Measurements from ENCODE around the gene XRCC6.

The XRCC6 gene

DNA sequence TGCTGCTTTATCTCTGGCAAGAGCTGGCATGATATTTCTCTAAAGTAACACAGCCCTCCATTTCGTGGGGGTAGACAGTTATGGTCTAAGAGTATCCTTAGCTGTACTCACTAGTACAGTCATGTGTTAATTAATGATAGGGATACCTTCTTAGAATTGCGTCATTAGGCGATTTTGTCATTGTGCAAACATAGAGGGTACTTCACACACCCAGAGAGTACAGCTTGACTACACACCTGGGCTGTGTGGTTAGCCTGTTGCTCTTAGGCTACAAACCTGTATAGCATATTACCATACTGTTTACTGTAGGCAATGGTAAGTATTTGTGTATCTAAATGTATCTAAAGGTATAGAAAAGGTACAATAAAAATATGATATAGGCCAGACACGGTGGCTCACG lies 17.0 kb downstream of the XRCC6 start:
- TF ChIP-seq POLR2A (IDR thresholded peaks at IDR 0.05; ENCODE audit: low read depth, low read length): no peak
- TF ChIP-seq TAF1 (IDR thresholded peaks at IDR 0.05; ENCODE audit: borderline replicate concordance, low read depth, low read length): no peak
- TF ChIP-seq POLR2AphosphoS5 (IDR thresholded peaks at IDR 0.05; ENCODE audit: low read depth, low read length): no peak
- FAIRE-seq (no peak), DNase-seq (ENCODE audit: insufficient read length) (no peak)

DNA sequence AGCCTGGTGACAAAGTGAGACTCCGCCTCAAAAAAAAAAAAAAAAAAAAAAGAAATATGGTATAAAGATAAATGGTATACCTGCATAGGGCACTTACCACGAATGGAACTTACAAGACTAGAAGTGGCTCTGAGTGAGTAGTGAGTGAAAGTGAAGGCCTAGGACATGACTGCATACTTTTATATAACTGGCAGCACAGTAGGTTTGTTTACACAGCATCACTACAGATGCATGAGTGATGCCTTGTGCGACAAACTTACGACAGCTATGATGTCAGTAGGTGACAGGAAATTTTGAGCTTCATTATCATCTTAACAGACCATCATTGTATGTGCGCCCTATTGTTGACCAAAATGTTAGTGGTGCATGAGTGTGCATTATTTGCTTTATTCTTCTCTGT lies 17.7 kb downstream of the XRCC6 start:
- no peak for FAIRE-seq

GRCh38 chr22:41641854-41642253 lies 20.8 kb downstream of the XRCC6 start:
- no peak for DNase-seq (ENCODE audit: insufficient read length)
- no peak for FAIRE-seq
- TF ChIP-seq TAF1 (IDR thresholded peaks at IDR 0.05; ENCODE audit: borderline replicate concordance, low read depth, low read length) (no peak), POLR2A (IDR thresholded peaks at IDR 0.05; ENCODE audit: low read depth, low read length) (no peak), POLR2AphosphoS5 (IDR thresholded peaks at IDR 0.05; ENCODE audit: low read depth, low read length) (no peak)

More for the DNA sequence above, 17.7 kb downstream of the XRCC6 start:
- no peak for DNase-seq (ENCODE audit: insufficient read length)
- TF ChIP-seq POLR2AphosphoS5 (IDR thresholded peaks at IDR 0.05; ENCODE audit: low read depth, low read length) (no peak), TAF1 (IDR thresholded peaks at IDR 0.05; ENCODE audit: borderline replicate concordance, low read depth, low read length) (no peak), POLR2A (IDR thresholded peaks at IDR 0.05; ENCODE audit: low read depth, low read length) (no peak)

DNA sequence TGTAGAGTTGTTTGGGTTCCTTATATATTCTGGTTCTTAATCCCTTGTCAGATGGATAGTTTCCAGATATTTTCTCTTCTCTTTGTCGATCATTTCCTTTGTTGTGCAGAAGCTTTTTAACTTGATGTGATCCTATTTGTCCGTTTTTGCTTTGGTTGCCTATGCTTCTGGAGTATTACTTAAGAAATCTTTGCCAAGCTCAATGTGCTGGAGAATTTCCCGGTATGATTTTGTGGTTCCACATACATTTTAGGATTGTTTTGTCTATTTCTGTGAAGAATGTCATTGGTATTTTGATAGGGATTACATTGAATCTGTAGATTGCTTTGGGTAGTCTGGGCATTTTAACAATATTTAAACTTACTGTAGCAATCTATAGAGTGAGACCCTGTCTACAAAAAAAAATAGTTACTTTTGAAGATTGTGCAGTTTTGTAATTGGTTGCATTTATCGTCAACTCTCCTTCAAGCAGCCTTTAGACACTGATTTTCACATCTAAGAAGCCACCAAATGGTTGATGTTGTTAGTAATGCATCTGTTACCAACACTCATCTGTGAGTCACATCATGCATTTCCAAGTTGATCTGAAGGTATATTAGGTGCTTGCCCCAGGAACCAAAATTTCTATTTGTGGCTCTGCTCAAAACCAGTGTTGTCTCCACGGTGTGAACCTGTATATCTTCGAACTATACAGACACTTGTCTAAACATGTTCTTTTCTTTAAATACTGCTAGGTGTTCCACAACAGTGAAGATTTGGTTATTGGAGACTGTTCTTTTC lies 21.4 kb downstream of the XRCC6 start:
- no peak for TF ChIP-seq POLR2AphosphoS5 (IDR thresholded peaks at IDR 0.05; ENCODE audit: low read depth, low read length)
- TF ChIP-seq POLR2A (IDR thresholded peaks at IDR 0.05; ENCODE audit: low read depth, low read length): no peak
- TF ChIP-seq TAF1 (IDR thresholded peaks at IDR 0.05; ENCODE audit: borderline replicate concordance, low read depth, low read length): no peak
- DNase-seq (ENCODE audit: insufficient read length): no peak
- FAIRE-seq: no peak

DNA sequence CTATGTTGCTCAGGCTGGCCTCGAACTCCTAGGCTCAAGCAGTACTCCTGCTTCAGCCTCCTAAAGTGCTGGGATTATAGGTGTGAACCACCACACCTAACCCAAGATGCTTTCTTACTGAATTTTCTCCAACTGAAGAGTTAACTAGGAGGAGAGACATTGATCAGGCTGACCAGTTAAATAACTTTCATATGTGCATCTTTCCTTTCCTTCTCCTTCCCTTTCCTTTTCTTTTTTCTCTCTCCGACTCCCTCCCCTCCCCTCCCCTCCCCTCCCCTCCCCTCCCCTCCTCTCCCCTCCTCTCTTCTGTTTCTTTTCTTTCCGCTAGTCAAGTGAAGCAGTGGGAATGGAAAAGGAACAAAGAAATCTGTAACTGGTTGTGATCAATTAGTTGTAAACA lies 26.7 kb downstream of the XRCC6 start:
- DNase-seq (ENCODE audit: insufficient read length): no peak
- no peak for FAIRE-seq
- TF ChIP-seq POLR2AphosphoS5 (IDR thresholded peaks at IDR 0.05; ENCODE audit: low read depth, low read length): no peak
- no peak for TF ChIP-seq POLR2A (IDR thresholded peaks at IDR 0.05; ENCODE audit: low read depth, low read length)
- no peak for TF ChIP-seq TAF1 (IDR thresholded peaks at IDR 0.05; ENCODE audit: borderline replicate concordance, low read depth, low read length)

GRCh38 chr22:41648432-41648831 lies 27.3 kb downstream of the XRCC6 start:
- FAIRE-seq (no peak), DNase-seq (ENCODE audit: insufficient read length) (no peak)
- TF ChIP-seq POLR2AphosphoS5 (IDR thresholded peaks at IDR 0.05; ENCODE audit: low read depth, low read length) (no peak), POLR2A (IDR thresholded peaks at IDR 0.05; ENCODE audit: low read depth, low read length) (no peak), TAF1 (IDR thresholded peaks at IDR 0.05; ENCODE audit: borderline replicate concordance, low read depth, low read length) (no peak)

- no peak for TF ChIP-seq TAF1 (IDR thresholded peaks at IDR 0.05; ENCODE audit: borderline replicate concordance, low read depth, low read length)
- TF ChIP-seq POLR2AphosphoS5 (IDR thresholded peaks at IDR 0.05; ENCODE audit: low read depth, low read length): no peak
- TF ChIP-seq POLR2A (IDR thresholded peaks at IDR 0.05; ENCODE audit: low read depth, low read length): no peak
- FAIRE-seq: no peak
- DNase-seq (ENCODE audit: insufficient read length): no peak
Measured at GRCh38 chr22:41650229-41650628, 29.1 kb downstream of the XRCC6 start.

GRCh38 chr22:41650821-41651220 lies 29.7 kb downstream of the XRCC6 start:
- FAIRE-seq (no peak), DNase-seq (ENCODE audit: insufficient read length) (no peak)
- no peak for TF ChIP-seq POLR2AphosphoS5 (IDR thresholded peaks at IDR 0.05; ENCODE audit: low read depth, low read length)
- TF ChIP-seq TAF1 (IDR thresholded peaks at IDR 0.05; ENCODE audit: borderline replicate concordance, low read depth, low read length): no peak
- no peak for TF ChIP-seq POLR2A (IDR thresholded peaks at IDR 0.05; ENCODE audit: low read depth, low read length)

DNA sequence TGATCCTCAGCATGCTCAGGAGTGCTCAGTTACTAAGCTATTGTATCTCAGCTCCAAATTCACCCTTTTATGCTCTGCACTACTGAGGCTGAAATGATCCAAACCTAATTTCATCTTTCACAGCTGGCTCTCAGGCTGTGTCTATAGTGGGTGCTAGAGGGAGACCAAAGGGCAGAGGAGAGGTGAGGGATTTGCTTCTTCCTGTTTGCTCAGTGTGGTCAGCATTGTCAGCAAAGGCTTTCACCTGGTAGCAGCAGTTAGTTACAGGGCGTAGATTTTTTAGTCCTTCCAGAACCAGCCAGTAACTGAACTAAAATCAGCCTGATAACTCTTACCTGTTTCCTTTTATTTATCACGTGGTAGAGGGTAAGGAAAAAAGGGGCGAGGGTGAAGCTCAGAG lies 33.2 kb downstream of the XRCC6 start:
- DNase-seq (ENCODE audit: insufficient read length) (no peak), FAIRE-seq (no peak)

DNA sequence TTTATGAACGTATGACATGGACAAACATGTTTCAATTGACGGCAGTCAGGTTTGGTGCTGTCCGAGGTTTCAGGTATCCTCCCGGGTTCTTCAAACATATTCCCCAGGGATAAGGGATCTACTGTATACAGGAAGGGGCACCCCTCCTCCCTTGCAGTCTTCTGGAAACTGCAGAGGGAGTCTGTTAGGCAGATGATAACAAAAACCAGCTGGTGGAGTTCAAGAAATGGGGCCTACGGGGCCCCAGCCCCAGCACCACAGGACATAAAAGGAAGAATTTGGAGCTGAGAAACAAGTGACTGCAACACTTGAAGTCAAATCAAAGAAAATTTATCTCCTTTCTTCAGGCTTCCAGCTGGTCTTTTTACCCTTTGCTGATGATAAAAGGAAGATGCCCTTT lies 35.5 kb downstream of the XRCC6 start:
- TF ChIP-seq POLR2A (IDR thresholded peaks at IDR 0.05; ENCODE audit: low read depth, low read length): no peak
- TF ChIP-seq POLR2AphosphoS5 (IDR thresholded peaks at IDR 0.05; ENCODE audit: low read depth, low read length): no peak
- no peak for TF ChIP-seq TAF1 (IDR thresholded peaks at IDR 0.05; ENCODE audit: borderline replicate concordance, low read depth, low read length)
- DNase-seq (ENCODE audit: insufficient read length) (no peak), FAIRE-seq (no peak)

More for the DNA sequence above, 33.2 kb downstream of the XRCC6 start:
- no peak for TF ChIP-seq TAF1 (IDR thresholded peaks at IDR 0.05; ENCODE audit: borderline replicate concordance, low read depth, low read length)
- TF ChIP-seq POLR2AphosphoS5 (IDR thresholded peaks at IDR 0.05; ENCODE audit: low read depth, low read length): no peak
- TF ChIP-seq POLR2A (IDR thresholded peaks at IDR 0.05; ENCODE audit: low read depth, low read length): no peak

GRCh38 chr22:41657709-41658108 lies 36.6 kb downstream of the XRCC6 start:
- FAIRE-seq: no peak

DNA sequence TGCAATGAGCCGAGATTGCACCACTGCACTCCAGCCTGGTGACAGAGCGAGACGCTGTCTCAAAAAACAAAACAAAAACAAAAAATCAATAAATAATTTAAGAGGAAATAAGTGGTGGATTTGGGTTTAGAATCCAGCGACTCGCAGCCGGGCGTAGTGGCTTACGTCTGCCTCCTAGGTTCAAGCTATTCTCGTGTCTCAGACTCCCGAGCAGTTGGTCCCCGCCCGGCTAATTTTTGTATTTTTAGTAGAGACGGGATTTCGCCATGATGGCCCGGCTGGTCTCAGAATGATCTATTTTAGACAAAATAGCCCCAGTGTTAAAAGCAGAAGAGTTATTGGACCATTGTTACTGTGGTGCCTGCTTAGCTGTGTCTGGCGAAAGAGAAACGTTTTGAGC lies 37.8 kb downstream of the XRCC6 start:
- TF ChIP-seq TAF1 (IDR thresholded peaks at IDR 0.05; ENCODE audit: borderline replicate concordance, low read depth, low read length) (no peak), POLR2A (IDR thresholded peaks at IDR 0.05; ENCODE audit: low read depth, low read length) (no peak), POLR2AphosphoS5 (IDR thresholded peaks at IDR 0.05; ENCODE audit: low read depth, low read length) (no peak)
- DNase-seq (ENCODE audit: insufficient read length) (no peak), FAIRE-seq (no peak)

More at GRCh38 chr22:41657709-41658108, 36.6 kb downstream of the XRCC6 start:
- no peak for TF ChIP-seq POLR2A (IDR thresholded peaks at IDR 0.05; ENCODE audit: low read depth, low read length)
- TF ChIP-seq POLR2AphosphoS5 (IDR thresholded peaks at IDR 0.05; ENCODE audit: low read depth, low read length): no peak
- TF ChIP-seq TAF1 (IDR thresholded peaks at IDR 0.05; ENCODE audit: borderline replicate concordance, low read depth, low read length): no peak
- DNase-seq (ENCODE audit: insufficient read length): no peak

Data from GM12892 (cell line).